Suppressor macrophage treated with lipopolysaccharide for 4 hours (primary cell): ENCODE measurements around the gene ZMIZ1.

Source experiments
- DNase-seq: peaks from one replicate; pipeline ENCODE4 v3.0.0-alpha.2; 2020

ZMIZ1 gene

GRCh38 chr10:79102498-79102874 is 33.7 kb downstream of the ZMIZ1 start:
- no peak for DNase-seq

- no peak for DNase-seq
Observed at GRCh38 chr10:79103129-79103528, 34.4 kb downstream of the ZMIZ1 start.

GRCh38 chr10:79103585-79103984 is 34.8 kb downstream of the ZMIZ1 start:
- no peak for DNase-seq

DNA sequence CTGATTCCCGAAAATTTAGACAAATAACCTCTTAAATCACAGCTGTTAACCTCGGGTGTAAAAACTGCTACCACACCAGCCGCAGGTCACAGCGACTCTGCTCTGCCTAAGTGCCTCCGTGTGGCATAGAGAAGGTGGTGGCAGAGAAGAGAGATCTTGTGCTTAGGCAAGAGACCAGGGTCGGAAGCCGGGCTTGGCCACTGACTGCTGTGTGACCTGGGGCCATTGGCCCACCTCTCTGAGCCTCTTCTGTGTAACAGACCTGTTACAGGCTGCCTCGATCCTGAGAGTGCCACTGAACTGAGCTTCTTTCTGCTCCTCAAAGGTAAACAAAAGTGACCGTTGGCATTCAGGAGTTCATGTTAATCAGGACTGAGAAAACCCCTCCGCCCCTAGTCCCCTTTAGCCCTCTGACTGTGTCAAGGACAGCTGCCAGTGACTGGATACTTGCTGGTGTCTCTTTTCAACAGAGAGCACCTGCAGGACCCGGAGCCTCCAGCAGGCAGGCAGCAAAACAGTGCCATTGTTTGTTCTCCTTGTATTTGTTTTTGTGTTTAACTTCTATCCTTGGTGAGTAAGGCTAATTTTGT is 36.5 kb downstream of the ZMIZ1 start:
- DNase-seq, result no peak

DNA sequence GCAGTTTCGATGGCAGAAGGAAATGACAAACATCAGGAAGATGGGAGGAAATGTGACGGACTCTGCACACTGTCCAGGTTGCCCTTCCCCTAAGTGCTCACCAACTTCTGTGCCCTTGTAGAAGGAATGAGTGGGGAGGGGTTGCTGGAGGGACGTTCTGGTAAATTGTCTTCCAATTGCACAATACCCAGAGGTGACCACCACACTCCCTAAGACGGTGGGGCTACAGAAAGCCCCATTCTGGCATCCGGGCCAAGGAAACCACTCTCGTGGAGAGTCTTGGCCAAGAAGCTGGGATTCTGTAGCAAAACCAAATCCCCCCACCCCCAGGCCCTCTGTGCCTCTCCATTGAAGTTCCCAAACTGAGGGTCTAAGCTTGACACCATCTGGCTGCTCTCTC is 37.1 kb downstream of the ZMIZ1 start:
- DNase-seq, result no peak

GRCh38 chr10:79106256-79107050 is 37.7 kb downstream of the ZMIZ1 start:
- DNase-seq, result no peak

- no peak for DNase-seq
Observed at GRCh38 chr10:79107736-79108264, 39.0 kb downstream of the ZMIZ1 start.

DNA sequence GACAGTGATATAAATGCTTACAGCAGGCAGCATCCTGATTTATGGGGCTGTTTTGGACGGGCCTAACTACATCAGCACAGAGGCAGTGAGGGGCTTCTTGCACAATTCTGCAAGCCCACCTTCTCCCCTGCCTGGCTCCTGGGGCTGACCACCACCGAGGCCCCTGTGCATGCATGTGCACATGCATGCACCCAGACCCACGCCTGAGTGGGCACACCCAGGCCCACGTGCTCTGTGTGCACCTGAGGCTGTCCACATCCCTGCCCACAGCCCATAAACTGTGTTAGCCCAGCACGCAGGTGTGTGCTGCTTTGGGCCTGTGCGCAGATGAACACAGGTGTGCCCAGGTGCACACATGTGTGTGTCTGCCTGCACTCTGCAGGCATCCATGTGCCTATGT is 40.0 kb downstream of the ZMIZ1 start:
- DNase-seq, result no peak

DNA sequence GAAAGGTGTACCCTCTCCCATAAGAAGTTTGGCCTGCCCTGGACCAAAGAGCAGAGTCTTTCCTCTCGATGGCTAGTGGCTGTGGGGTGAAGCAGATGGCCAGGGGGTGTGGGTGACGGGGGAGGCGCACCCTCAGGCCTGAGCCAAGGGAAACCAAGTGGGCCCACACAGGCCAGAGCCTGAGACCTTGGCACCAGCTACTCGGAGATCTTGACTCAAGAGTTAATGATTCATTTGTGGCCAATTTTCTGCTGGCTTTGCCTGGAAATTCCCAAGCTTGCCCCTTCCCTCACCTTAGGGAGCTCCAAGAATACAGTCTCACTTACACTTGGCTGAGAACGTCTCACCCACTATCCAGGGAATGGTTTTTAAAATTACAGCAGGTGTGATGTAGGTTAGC is 42.7 kb downstream of the ZMIZ1 start:
- DNase-seq, result no peak

DNA sequence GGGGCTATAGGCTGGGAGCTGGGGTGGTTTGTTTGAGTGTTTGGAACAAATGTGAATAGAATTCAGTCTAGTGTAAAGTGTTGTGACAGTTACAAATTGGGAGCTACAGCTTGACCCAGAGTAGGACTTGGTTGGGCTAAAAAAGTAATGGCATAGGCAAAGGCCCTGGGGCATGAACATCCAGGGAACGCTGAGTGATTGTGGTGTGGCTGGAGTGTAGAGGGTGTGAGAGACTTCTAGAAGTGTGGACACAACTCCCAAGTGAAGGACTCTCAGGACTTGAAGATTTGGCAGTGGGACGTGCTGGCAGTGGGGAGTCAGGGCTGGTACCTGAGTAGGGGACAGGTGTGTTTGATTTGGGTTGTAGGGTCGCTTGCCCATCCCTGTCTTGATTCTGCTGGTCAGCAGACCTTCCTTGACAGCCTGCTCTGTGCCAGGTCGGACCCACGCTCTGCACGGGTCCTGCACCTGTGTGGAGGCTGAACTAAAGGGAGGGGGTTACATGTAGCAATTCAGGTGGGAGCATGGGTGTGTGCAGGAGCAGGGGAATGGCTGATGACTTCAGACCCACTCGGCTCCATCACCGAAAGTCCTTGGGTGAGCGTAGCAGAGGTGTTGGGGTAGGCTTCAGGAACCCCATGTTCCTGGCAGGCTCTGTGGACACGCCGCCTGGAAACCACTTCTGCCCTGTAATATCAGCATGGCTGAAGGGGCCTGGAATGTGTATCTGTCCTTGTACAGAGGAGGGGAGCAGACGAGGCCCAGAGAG is 43.3 kb downstream of the ZMIZ1 start:
- no peak for DNase-seq

DNA sequence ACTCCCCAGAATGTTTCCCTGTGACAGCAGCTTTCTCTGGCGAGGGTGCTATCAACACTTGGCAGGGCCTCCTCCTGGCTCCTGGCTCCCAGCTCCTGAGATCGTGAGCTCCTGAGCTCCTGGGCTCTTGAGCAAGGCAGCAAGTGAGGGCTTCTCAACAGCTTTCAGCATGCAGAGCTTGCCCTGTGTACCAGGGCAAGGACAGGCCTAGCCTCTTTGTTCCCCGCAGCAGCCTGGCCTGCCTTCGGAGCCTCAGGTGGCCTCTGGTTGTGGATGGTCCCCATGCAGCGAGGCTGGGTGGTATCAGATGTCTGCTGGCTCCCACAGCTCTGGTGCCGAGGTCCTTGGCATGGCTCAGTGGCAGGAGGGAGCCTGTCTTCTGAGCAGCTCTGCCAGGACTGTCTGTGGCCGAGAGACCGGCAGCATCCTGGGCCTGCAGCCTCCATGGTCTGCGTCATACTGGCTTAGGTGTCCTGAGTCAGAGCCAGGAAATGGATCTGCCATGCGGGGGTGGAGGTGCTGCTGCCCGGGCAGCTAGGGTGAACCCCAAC is 44.2 kb downstream of the ZMIZ1 start:
- no peak for DNase-seq

GRCh38 chr10:79113827-79114226 is 45.1 kb downstream of the ZMIZ1 start:
- no peak for DNase-seq

DNA sequence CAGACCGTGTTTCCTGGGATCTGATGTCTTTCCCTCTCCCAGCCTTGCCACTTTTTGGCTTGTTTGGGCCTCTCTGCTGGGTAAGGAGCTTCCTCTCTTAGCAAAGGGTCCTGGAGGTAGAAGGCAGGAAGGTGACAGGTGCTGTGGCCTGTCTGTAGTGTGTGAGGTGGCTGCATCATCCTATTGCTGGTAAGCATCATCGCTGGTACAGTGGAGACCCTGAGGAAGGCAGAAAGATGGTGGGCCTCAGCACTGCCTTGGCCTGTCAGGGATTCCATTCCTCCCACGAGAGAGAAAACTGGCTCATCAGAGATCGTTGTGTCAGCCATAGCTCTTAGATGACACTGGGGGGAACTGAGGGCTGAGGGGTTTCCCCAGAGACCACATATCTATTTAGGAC is 46.5 kb downstream of the ZMIZ1 start:
- DNase-seq, result no peak

DNA sequence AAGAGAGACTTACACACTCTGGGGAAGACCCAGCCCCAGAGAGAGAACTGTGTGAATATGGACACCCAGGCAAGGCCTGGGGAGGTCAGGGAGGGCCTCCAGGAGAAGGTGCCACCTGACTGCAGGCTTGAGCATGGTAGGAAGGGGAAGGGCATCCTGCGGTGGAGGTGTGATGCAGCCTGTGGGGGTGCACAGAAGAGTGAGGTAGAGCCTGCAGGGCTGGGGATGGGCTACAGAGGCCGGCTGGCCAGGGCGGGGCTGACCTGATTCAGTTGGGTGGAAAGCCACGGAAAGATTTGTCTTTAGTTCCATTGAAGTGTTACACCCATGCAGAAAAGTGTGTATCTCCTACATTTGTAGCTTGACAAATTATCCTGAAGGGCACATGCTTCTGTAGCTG is 47.6 kb downstream of the ZMIZ1 start:
- DNase-seq, result no peak

DNA sequence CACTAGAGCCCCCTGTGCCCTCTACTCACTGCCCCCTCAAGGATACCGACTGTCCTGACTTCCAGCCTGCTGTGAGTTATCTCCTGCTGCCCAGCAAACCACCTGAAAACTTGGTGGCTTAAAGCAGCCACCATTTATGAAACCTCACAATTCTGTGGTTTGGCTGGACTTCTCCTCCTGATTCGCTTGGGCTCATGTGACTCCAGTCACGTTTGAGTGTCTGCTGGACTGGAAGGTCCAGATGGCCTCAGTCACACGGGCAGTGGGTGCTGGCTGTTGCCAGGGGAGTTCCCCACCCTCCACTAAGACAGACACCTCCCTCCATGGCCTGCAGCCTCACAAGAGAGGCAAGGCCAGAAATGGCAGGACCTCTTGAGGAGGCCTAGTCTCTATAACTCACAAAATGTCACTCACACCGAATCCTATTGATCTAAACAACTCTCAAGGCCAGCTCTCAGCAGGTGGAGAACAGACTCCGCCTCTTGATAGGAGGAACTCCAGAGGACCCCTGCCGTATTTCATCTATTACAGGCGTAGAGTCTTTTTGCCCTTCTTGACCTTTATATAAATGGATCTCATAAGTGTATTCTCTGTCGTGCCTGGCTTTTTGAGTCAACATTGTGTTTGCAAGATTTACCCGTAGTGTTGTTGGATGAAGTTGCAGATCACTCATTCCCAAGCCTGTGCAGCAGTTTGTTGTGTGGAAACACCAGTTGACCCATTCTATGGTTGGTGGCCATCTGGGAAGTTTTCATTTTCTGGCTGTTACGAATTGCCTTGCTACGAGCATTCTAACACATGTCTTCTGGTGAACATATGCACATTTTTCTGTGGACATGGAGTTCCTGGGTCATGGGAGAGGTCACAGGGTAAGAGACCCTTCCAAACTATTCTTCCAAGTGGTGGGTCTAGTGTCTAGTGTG is 48.3 kb downstream of the ZMIZ1 start:
- peak; percentile 85 for DNase-seq

DNA sequence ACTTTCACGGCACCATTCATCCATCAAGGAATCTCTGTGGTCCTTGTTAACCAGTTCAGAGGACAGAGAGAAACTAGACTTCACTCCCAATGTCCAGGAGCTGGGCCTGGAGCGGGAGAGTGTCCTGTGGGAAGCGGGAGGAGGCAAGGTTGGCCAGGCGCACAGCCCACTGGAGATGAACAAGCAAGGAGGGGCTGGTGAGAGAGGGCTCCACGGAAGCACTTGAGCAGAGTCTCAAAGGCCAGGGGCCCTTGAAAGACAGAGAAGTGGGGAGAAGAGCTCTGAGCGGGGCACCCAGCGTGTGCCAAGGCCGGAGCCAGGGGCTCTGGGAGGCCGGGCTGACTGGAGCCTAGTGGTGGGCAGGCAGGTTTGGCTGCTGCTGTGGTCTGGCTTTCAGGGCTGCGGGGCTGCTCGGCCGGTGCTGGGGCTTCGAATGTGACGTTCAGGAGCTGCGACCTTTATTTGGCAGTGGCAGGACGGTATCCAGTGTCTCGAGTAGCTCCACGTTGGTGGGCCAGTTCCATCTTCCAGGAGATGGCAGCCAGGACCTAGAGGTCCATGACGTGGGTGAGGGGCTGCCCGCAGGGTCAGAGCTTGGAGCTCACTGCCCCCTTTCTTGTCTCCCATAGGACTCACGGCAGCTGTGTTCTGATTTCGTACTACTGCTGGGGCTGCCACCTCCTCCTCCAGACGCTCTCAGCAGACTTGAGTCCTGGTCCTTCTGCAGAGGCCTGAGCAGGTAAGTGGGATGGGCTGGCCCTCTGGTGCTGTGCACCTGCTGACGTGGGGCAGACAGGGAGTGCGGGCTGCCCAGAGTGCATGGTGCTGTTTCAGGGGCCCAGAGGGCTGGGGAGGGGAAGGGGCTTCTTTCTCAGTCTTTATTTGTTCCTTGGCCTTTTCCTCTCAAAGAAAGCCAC is 49.8 kb downstream of the ZMIZ1 start:
- no peak for DNase-seq

DNA sequence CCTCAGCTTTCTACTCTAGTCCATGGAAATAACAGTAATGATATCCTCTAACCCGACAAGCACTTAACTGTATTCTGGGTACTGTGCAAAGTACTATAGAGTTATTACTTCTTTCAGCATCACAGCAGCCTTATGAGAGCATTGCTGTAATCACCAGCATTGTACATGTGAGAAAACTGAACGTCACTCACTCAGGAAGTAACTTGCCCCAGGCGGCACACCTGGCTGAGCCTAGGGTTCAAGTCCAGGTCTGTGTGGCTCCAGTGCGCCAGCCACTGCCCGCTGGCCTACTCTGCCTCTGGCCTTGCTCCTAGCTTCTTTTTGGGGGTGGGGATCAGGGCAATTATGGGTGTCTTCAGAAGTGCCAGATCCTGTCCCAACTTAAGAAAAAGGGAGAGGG is 50.5 kb downstream of the ZMIZ1 start:
- DNase-seq, result no peak

DNA sequence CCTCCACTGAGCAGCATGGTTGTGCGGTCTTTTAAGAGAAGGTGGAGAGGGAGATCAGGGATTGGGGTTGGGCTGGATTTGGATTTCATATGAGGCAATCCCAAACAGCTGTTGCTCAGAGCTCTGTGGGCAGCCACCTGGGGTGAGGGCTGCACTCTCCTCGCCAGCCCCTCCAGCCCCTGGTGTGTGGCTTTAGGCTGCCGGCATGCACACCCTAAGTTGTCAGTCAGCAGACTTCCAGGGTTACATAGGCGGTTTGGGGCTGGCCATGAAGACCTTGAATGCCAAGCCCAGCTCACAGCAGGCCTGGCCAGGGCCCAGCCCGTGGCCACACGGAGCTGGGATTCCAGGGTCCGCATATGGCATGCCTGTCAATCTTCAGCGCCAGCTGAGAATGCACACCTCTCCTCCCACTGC is 54.8 kb downstream of the ZMIZ1 start:
- DNase-seq, result no peak

DNA sequence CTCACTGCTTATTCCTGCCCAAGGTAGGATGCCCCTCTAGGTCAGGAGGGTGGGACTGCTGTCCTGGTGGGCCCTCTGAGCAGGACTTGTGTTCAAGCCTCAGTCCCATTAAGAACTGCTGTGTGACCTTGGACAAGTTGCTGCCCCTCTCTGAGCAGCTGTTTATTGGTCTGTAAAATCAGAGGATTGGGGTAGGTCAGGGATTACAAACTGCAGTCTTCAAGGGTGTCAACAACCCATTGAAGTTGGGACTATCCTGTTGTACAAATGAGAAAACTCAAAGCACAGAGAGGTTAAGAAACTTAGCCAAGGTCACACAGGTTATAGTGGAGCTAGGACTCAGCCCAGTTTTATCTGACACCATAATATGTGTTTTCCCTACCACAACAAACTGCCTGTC is 55.3 kb downstream of the ZMIZ1 start:
- no peak for DNase-seq

GRCh38 chr10:79125092-79125491 is 56.3 kb downstream of the ZMIZ1 start:
- DNase-seq, result no peak

DNA sequence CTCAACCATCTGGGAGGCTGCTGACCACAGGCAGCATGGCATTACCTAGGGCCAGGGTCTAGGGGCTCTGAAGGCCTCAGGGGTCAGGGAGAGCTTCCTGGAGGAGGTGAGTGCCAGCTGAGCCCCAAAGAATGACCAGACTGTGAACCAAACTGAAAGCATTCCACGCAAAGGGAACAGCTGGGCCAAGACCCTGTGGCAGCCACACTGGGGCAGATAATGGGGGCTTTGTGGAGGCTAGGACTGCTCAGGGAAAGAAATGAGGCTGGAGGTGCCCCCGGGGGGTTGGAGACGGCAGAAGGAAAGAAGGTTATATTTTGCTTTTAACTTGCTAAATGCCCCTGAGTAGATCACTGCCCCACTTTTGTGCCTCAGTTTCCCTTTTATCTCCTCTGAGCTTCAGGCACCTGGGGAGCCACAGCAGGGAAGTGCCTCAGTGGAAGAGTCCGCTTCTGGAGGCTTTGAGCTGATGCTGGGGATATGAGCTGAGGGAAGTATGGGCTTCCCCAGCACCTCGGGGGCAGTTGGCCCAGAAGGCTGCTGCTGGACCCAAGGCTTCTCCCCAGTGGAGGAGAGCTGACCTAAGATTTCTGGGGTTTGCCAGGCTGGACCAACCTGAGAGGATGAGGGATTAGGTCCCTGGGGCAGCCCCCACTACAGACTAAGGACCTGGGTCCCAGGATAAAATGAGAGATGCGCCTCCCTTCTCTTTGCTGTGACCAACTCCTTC is 57.8 kb downstream of the ZMIZ1 start:
- DNase-seq, result no peak
